RPMI7951 (cell line): ENCODE data around the gene DEAF1. TPM values are rescaled to one million over a fixed set of nuclear protein-coding genes. Genes with fewer than 3 reads are reported as not detected.
"Not testable (repeated sequence)": the region's sequence is repeated elsewhere in the genome, so short reads cannot be mapped to it uniquely, and the experiment has no call there.

Experiments used
- DNase-seq: peaks from one replicate; pipeline ENCODE4 v3.0.0-alpha.2; 2012; ENCODE audit warnings: low read depth
- total RNA-seq: library from RNA; depleted of rRNA; stranded (reverse); fragments of >200 nt; shearing (Covaris generic); gene quantifications from 2 replicates; pipeline ENCODE4 v1.2.3, GENCODE V29; 2014

The DEAF1 gene
- total RNA-seq, 1 experiment from 2014 or later = 23.8 TPM

DNA sequence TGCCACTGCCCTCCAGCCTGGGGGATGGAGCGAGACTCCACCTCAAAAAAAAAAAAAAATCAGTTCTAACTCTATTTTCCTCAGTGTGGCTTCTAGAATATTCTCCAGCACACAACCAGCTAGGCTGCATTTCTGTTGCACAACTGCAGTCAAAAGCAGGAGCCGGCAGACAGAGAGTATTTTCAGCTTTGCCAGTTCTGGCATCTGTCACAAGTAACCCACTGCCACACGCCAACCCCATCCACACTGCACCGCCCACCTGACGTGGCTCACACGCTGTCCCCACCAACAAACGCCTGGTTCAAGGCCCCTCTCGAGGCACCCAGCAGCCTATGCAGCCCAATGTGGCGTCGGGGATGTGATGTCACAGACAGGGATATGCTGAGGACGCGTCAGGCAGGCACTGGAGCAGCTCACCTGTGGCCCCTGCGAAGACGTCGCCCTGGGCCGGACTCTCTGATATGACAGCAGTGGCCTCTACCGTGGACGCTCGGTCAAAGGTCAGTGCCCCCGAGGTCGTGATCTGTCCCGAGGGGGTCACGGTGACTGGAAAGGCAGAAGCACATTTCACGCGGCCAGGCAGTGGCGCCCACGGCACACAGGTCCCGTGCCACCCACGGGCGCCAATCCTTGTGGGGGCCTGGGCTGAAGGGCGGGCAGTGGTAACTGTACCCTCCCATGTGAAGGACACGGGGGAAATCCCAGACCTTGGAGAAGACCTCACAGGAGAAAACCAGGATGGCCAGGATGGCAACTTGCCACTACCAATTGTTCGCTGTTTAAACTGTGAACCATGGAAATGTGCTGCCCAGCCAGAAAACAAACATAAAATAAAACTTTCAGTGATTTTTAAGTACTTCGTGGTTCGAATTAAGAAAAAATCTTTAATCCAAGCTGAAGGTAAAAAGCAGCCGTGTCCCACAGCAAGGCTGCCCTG is 15.5 kb downstream of the DEAF1 start:
- DNase-seq = no peak

DNA sequence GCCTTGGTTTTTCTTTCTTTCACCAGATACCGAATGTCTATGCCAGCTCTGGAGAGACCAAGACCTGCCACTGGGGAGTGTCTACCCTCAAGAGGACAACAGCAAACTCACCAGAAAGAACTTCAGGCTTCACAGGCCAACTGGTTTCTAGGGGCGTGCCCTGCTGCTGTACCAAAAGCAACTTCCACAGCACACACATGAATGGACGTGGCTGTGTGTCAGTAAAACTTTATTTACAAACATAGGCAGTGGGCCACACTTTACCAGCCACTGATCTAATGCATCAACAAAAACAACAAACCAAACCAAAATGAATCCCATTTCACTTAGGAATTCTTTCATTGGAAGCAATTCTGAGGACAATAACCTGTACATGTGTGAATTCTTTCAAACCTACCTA is 16.7 kb downstream of the DEAF1 start:
- DNase-seq = no peak

DNA sequence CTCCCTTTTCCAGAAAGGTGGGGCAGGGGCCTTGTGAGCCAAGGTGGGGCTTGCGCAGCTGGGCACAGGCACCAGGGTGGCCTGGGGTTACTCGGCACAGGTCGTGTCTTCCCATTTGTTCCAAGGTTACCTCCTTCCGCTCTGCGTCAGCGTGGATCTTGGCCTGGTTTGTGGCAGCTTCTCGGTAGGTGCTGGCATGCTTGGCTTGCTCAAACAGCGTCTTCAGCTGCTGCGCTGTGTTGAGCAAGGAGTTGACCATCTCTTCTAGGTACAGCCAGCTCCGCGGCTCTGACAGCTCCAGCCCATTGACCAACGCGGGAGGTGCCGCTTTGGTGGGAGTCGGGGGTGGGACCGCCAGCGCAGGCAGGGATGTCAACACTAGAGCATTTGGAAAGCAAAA is 20.6 kb downstream of the DEAF1 start:
- no peak for DNase-seq

DNA sequence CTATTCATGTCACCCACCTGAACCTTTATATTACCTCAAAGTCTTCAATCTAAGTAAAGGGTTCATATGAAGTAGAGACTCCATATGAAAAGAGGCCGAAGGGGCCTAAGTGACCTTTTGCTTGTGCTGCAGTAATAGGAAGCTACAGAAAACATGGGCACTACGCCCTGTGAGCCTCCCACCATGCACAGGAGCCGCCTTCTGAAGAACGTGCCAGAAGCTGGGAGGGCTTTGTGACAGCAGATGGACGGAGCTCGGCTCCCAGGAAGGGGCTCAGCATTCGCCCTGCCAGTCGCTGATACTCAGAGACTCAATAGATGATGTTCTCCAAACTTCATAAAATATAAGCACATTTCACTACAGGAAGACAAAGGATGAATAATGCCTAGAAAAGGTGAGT is 21.2 kb downstream of the DEAF1 start:
- DNase-seq = no peak

DNA sequence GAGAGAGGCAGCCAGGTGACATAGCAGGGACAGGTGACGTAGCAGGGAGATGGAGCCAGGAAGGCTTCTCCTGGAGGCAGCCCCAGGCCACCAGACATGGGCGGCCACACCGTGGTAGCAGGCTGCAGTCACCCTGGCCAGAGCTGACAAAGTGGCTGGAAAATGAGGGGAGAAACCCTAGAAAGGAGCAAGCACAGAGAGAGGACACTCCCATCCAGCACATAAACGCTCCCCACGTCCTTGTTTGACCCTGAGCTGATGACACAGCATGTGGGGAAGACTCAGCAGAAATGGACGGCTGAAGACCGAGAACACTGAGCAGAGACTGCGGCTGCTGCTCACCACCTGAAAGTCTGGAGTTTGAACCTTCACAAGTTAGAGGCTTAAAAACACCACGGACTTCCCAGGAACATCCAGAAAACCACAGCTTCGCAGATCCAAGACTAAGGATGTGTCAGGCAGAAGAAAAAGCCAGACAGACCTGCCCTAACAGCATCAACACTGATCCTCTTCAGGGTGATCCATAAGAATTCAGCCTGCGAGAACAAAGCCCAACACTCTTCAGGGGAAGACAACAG is 29.2 kb downstream of the DEAF1 start:
- DNase-seq = no peak

DNA sequence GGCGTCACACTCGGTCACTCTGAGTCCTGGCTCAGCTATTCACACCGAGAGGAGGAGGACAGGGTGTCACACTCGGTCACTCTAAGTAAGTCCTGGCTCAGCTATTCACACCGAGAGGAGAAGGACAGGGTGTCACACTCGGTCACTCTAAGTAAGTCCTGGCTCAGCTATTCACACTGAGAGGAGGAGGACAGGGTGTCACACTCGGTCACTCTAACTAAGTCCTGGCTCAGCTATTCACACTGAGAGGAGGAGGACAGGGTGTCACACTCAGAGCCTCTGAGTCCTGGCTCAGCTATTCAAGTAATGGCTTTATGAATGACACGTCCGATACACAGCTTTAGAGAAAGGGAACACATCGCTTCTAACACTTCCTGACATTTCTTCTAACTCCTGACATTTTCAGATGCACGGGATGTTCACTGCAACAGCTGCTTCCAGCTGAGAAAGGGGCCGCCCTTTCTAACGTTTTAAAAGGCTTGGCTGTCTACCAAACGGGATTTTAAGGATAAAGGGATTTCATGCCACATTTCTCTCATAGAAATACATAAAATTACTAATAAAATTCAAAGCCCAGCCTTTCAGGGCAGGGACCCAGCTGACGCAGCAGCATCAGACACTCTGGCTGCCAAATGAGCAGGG is 29.8 kb downstream of the DEAF1 start:
- DNase-seq = no peak

DNA sequence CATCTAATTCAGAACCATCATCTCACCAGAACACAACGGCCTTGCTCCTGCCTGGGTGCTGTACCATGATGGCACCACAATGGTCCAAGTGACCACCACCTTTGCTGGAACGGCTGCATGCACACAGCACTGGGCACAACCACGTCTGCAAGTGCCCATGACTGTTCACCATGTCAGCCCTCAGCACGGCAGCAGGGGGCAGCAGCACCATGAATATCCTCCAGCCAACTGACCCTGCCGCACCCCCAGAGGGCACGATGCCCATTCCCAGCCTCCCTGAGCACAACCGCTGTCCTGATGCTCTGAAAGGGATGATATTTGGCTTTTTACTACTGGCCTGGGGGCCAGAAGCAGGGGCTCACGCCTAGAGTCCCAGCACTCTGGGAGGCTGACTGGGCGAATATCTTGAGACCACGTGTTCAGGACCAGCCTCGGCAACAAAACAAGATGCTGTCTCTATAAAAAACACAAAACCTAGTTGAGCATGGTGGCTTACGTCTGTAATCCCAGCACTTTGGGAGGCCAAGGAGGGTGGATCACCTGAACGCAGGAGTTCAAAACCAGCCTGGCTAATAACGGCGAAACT is 32.2 kb downstream of the DEAF1 start:
- peak; percentile 43 for DNase-seq

DNA sequence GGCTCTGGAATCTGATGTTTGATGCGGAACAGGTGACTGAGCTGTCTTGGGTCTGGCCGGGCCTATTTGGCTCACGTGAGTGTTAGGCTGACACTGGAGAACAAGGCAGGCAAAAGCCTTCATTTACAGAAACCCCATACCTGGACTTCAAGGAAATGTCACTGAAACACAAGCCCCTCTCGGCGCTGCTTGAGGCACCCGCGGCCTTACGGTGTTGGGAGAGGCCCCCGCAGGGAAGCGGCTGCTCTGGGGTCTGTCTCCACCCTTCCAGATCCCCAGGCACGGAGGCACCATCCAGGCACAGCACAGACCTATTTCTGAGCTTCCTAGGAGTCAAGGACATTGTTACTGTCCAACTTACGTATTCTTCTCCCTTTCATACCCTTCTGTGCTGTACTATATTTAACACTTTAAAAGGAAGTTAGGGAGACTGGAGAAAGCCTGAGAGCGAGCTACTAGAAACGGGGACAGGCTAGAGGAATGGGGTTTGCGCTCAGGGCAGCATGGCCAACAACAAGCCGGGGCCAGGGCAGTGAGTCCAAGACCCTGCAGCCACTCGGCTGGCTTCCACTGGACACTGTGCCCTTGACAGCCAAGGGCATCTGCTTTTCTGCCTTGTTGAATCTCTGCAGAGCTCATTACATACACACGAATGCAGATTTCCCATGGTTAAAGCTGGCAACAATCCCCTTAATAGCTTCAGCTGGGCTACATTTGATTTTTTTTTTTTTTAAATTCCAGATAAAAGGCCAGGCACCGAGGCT is 34.2 kb downstream of the DEAF1 start:
- no peak for DNase-seq

DNA sequence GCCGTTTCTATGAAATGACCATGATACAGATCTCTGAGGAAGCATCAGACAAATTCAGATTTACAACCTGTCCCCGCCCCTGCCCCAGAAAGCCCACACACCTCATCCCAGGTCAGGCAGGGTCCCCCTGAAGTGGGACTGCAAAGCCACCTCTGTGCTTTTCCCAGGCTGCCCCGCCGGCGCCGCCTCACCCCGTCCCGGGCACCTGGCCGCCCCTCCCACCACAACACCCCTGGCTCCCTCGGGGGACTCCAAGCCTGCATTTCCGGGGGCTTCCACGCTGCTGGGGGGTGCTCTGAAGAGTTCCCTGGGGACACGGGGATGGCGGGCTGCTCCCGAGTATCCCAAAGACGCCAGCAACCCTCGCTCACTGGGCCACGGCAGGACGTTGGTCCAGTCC is 34.7 kb downstream of the DEAF1 start:
- DNase-seq = no peak

DNA sequence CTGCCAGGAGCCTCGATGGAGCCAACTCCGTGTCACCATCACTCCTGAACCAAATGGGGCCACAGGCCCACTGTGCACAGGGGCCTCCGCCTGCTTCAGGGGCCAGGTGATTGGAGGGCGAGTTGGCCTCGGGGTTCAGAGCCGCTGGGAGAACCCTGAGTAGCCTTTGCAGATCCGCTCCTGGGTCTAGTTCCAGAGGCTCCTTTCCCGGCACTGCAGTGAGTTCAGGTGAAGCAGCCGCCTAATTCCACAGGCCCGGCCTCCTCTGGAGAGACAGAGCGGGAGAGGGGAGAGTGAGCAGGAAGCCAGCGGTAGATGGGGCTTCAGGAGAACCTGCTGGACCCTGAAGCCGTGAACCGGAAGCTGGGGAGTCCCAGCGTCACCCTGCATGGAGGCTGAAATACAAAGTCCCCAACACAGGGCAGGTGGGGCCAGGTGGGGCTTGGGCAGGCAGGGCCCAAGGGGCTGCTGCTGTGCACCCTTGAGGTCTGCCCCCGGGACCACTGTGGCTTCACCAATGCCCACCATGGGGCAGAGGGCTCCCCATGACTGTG is 35.4 kb downstream of the DEAF1 start:
- no peak for DNase-seq

DNA sequence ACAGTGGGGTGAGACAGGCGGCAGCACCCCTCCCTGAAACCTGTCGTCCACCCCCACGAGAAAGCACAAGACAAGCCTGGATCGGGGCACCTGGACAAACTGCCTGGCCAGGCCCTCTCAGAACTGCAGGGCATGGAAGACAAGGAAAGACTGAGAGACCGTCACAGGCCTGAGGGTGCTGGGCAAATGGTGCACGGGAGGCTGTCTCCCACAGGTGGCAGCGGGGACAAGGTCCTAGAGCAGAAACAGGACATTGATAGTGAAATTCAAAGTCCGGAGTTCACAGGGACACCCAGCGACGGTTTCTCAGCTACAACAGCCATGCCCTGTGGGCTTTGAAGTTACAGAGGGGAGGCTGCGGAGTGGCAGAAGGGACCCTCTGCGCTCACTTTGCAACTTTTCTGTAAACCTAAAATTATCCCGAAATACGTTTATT is 37.3 kb downstream of the DEAF1 start:
- DNase-seq = no peak

DNA sequence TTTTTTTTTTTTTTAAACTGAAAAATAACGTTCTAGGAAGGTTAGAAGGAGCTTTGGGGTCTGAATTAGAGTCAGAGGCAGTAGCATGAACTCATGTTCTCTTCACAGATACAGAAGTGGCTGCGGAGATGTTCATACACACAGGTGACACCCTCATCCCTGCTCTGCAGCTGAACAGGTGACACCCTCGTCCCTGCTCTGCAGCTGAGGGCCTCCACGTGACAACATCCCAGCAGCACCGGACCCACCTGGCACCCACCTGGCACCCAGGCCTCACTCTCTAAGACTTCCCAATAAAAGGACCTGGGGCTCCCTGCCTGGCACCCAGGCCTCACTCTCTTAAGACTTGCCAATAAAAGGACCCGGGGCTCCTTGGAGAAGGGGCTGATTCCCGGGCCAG is 38.2 kb downstream of the DEAF1 start:
- no peak for DNase-seq

DNA sequence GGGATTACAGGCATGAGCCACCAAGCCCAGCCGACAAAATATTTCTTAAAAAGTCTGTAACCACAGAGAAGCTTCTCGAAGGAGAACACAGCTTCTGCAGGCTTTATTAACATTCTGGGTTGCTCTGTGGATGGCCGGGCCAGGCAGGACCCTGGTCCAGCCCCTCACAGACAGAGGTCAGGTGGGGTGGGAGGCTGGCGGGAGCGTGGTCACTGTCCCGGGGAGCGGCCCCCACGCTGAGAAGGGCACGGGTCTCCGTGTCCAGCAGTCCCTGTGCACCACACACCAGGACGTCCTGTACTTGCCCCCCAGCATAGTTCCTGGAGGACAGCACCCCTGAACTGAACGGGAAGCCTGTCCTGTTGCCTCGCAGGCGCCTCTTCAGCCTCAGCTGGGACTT is 38.6 kb downstream of the DEAF1 start:
- DNase-seq = no peak

DNA sequence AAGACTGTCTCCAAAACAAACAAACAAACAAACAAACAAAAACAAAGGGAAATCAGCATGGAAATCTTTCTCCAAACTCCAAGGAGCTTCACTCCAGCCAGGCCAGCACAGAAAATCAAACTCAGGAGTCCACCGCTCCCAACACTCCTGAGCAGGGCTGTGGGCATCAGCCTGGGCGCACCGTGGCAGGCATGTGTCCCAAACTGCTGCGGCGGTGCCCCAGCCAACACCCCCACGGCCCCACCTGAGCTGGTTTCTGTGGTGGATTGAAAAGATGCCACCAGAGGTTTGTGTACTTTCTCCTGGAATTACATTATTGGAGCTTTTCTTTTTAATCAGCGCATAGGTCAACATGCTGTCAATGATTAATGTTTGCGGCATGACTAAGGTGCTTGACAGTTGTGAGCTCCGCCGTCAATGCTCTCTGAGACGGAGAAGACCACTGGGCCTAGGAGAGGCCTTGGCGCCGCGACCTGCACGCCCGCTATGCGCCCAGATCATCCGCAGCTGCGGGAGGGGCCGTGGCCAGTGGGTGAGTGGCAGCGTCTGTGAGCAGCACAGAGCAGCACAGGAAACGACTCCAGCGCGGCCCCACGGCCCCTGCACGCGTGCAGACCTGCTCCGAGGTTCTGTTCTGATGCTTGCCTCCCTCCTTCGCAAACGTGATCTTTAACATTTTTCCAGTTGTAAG is 39.8 kb downstream of the DEAF1 start:
- no peak for DNase-seq

DNA sequence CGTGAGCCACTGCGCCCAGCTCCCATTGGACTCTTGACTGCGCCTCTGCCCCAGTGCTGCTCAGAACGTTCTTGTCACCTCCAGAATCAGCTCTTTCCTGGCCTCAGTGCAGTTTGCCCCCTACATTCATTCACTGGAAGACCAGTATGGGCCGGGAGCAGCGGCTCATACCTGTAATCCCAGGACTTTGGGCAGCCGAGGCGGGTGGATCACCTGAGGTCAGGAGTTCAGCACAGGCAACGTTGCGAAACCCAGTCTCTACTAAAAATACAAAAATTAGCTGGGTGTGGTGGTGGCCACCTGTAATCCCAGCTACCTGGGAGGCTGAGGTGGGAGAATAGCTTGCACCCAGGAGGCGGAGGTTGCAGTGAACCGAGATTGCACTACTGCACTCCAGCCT is 40.6 kb downstream of the DEAF1 start:
- DNase-seq = not testable (repeated sequence)

DNA sequence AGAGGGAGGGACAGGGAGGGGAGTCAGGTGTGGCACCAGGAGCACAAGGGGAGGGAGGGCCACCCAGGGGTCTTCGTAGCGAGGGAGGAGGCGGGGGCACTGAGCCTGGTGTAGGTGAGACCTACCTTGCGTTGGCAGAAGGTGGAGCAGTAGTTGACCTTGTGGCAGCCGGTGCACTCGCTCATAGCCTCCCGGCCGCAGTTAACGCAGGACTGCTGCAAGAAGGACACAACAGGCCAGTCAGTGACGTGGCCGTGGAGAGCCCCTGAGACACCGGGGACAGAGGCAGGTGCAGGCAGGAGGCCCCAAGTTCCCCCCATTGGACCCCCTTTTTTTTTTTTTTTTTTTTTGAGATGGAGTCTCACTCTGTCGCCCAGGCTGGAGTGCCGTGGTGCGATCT is 41.2 kb downstream of the DEAF1 start:
- no peak for DNase-seq

DNA sequence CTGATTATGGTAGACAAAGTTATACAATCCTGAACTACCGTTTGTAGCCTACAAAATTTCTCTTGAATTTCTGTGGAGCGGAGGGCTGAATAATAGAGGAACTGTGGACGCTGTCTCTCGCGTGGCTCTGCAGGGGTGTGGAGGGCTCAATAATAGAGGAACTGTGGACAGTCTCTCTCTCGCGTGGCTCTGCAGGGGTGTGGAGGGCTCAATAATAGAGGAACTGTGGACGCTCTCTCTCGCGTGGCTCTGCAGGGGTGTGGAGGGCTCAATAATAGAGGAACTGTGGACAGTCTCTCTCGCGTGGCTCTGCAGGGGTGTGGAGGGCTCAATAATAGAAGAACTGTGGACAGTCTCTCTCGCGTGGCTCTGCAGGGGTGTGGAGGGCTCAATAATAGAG is 41.9 kb downstream of the DEAF1 start:
- not testable (repeated sequence) for DNase-seq

DNA sequence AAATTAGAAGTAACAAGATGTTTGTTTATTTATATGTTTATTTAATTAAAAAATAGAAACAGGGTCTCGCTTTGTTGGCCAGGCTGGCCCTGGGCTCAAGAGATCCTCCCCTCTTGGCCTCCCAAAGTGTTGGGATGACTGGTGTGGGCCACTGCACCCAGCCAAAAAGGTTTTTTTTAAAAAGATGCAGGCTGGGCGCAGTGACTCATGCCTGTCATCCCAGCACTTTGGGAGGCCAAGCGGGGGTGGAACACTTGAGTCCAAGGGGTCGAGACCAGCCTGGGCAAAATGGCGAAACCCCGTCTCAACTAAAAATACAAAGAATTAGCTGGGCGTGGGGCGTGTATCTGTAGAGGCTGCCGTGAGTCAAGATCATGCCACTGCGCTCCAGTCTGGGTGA is 44.5 kb downstream of the DEAF1 start:
- DNase-seq = peak; percentile 6

DNA sequence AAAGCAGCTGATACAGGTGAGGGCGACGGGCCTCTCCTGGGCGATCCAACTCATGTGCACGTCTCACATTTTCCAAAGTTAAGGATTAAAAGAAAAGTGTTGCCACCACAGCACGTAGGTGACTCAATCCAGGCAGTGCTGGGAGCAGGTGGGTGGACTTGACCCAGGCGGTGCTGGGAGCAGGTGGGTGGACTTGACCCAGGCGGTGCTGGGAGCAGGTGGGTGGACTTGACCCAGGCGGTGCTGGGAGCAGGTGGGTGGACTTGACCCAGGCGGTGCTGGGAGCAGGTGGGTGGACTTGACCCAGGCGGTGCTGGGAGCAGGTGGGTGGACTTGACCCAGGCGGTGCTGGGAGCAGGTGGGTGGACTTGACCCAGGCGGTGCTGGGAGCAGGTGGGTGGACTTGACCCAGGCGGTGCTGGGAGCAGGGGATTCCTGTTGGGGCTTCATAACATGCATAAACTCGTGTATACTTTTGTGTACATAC is 47.3 kb downstream of the DEAF1 start:
- not testable (repeated sequence) for DNase-seq

DNA sequence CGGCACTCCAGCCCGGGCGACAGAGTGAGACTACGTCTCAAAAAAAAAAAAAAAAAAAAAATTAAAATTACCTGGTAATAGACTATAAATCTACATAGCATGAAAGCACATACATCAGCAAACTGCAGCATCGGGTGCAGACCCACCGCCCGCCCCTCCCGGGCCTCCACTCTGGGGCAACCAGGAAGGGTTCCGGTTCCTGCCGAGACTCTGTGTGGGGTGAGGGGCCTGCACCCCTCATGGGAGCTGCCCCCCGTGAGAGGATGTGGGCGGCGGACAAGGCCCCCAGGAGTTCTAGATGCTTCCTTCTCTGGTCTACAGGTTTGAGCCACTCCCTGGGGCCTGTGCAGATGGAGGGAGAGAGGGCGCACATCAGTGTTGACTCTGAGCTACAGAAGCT is 48.8 kb downstream of the DEAF1 start:
- DNase-seq = no peak

DNA sequence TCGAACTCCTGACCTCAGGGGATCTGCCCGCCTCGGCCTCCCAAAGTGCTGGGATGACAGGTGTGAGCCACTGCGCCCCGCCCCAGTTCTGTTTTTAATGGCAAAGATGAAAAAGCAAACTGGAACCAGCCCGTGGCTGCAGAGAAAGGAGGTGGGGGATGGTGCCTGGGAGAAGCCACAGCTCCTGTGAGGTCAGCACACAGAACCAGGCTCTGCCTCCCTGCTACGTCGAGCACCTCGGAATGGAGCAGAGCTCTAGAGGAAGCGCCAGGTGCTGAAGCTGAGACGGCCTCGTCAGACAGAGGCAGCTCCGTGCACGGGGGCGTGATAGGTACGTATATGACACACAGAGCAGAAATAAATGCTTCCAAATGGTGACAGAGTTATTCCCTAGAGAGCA is 49.5 kb downstream of the DEAF1 start:
- no peak for DNase-seq
